ENCODE results near the gene SLC10A1.

DNA sequence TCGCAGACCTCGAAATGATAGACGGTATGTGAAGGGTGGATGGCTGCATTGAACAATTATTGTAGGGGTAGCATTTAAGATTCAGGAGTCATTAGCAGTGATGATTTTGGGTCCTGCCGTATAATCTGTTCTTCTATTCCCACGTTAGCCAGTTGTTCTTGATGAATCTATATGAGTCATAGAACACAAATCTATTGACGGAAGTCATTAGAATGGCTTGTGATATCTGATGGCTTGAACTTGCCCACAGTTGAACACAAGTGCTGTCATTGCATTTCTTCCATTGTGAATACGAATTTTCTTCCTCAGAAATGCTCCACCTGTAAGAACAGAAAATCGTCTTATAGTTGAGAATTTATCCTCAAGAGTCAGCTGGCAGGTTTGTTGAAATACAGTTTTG is 28.2 kb downstream of the SLC10A1 start:
- TF ChIP-seq, protein P1, sequence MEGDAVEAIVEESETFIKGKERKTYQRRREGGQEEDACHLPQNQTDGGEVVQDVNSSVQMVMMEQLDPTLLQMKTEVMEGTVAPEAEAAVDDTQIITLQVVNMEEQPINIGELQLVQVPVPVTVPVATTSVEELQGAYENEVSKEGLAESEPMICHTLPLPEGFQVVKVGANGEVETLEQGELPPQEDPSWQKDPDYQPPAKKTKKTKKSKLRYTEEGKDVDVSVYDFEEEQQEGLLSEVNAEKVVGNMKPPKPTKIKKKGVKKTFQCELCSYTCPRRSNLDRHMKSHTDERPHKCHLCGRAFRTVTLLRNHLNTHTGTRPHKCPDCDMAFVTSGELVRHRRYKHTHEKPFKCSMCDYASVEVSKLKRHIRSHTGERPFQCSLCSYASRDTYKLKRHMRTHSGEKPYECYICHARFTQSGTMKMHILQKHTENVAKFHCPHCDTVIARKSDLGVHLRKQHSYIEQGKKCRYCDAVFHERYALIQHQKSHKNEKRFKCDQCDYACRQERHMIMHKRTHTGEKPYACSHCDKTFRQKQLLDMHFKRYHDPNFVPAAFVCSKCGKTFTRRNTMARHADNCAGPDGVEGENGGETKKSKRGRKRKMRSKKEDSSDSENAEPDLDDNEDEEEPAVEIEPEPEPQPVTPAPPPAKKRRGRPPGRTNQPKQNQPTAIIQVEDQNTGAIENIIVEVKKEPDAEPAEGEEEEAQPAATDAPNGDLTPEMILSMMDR (IDR thresholded peaks at IDR 0.05): no peak
- TF ChIP-seq POLR2A (IDR thresholded peaks at IDR 0.05): no peak
